Pancreas (tissue), 10 donors: ENCODE measurements around the gene GCNT2. TPM values are rescaled to one million over a fixed set of nuclear protein-coding genes. Genes with fewer than 3 reads are reported as not detected.

Source experiments
- ATAC-seq, 4 donors: fragments of 200-7000 bp; cut with Tn5 transposase; one replicate each; pipeline versions ENCODE4 v1.8.0 to v1.9.1; 2020; ENCODE audit warnings: mild to moderate bottlenecking in 4 of 4, moderate library complexity in 4 of 4
- DNase-seq, 6 donors: peaks; one replicate each; pipeline ENCODE4 v3.0.0-alpha.2; 2020
- FAIRE-seq: peaks from 2 replicates; lab custom pipeline; 2012; peaks lifted over from hg19 to GRCh38; lab: Jason Lieb, UNC
- H3K27ac ChIP-seq, 4 donors: fragments of 200-600 bp; sonication (generic); 1 replicate in 3 of 4; 2 replicates in 1 of 4; pipeline versions ENCODE4 v1.5.0 to v1.8.0; 2020
- H3K27me3 ChIP-seq, 4 donors: fragments of 200-600 bp; one replicate each; pipeline ENCODE4 v1.8.0; 2021
- H3K36me3 ChIP-seq, 3 donors: fragments of 200-600 bp; sonication (generic) in 1 of 3; one replicate each; pipeline versions ENCODE4 v1.5.0 to v1.8.0; 2020 to 2021
- H3K4me1 ChIP-seq, 3 donors: fragments of 200-600 bp; one replicate each; pipeline ENCODE4 v1.8.0; 2021
- H3K4me3 ChIP-seq, 4 donors: fragments of 200-600 bp; sonication (generic) in 2 of 4; one replicate each; pipeline versions ENCODE4 v1.5.0 to v1.8.0; 2020 to 2021
- H3K9me3 ChIP-seq, 4 donors: fragments of 200-600 bp; one replicate each; pipeline ENCODE4 v1.8.0; 2021
- CTCF ChIP-seq, 4 donors: fragments of 200-600 bp; sonication (generic) in 3 of 4; IDR thresholded peaks; one replicate each; pipeline versions ENCODE4 v1.5.0 to v1.8.0; 2021; ENCODE audit warnings: antibody characterized with exemption in 4 of 4
- WGBS, 2 donors: extraction: QIAGEN DNeasy Blood & Tissue Kit; methylation state at CpG; one replicate each; pipeline ENCODE4 v1.1.7; 2013; 5-methylcytosine and 5-hydroxymethylcytosine counted together
- intact Hi-C, 3 donors: fragments of 100-400 bp; cut with DNase I; formaldehyde crosslinking; loops; one replicate each; pipeline versions ENCODE4 v1.11.1 to v1.14.2; 2022
- polyA plus RNA-seq, 2 donors: library from polyadenylated mRNA; stranded (reverse); fragments of 200-250 nt; gene quantifications; one replicate each; pipeline ENCODE4 v1.2.3, GENCODE V29; 2013
- total RNA-seq, 6 donors: library from RNA; stranded (reverse); fragmentation: NEBNext Ultra II Directional in 4 of 6; extraction: Animal tissue kit (Norgen Biotek cat#: 25700) in 4 of 6; gene quantifications; one replicate each; pipeline versions ENCODE4 v1.2.1 to v1.2.4, GENCODE V29; 2021 to 2023
- donor health status: healthy with polysubstance abuse.
- donor health status: DM: no; HTN: no; CAD: no; lungs with moderate emphysema.
- donor health status: DM: no; HTN: no; CAD: no.
- donor health status: control.
- donor health status: control.
- donor health status: Bipolar disorder and iron deficiency.
- donor health status: DM: yes; HTN: yes; CAD: no.
- donor health status: DM: no; HTN: no; CAD: no.
- donor health status: DM: no; HTN: no; CAD: no.
- donor health status: DM: yes; HTN: yes; CAD: no.

GCNT2 gene
- total and polyA plus RNA-seq, 8 donors = 0.91 to 8.3 (median 2.2) TPM

DNA sequence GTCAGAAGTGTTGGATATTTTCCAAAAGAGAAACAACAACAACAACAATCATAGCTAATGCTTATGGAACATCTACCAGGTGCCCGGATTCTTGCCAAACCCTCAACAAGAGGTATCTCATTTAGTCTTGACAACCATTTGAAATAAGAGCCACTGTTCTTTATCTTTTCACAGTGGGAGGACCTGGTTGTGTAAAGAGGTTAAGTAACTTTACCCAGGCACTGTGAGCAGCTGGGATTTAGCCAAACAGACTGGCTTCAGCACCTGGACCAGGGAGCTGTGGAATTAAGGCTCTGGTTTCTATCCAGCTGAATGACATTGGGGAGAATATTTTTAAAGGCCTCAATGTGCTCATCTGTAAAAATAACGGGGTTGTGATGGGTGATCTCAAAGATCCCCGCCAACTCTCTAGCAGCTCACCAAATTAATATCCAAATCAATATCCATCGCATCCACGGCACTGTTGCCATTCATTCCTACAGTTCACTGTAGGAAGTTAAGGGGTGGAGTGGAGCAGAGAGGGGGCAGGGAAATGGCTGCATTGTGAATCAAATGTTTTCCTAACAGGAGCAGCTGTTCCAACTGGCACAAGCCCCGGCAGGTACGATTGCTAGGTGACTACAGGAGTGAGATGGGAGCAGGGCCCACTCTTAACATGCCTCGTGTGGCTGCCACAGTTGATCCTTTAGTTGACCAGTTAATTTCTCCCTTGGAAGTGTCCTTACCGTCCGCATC is 61.8 kb downstream of the GCNT2 start:
- WGBS, 2 donors = 11 to 18% methylated on average over 10 of the region's 10 CpGs
- peak; percentile 83 to 92 (median 88) for ATAC-seq
- no peaks in the 10 kb centered on the region for H3K27me3 ChIP-seq
- no peak overlapping the region for H3K4me3 ChIP-seq
- TF ChIP-seq CTCF (IDR thresholded peaks at IDR 0.05) = no peak
- intact Hi-C loops = no loop called here
- peaks cover 0 to 20% (median 0%) of the 10 kb centered on the region in 3 donors for H3K4me1 ChIP-seq
- DNase-seq = peak in 5 of 6 donors; percentile 55 to 75 (median 64)
- H3K9me3 ChIP-seq = no peaks in the 10 kb centered on the region
- peak overlapping the region in 3 of 4 donors; percentile 17 to 64 (median 56) for H3K27ac ChIP-seq
- FAIRE-seq = no peak
- H3K36me3 ChIP-seq = no peaks in the 10 kb centered on the region

- Histone ChIP-seq H3K4me1 (peaks cover 0 to 20% (median 0%) of the 10 kb centered on the region in 3 donors), H3K27ac (peak overlapping the region in 3 of 4 donors; percentile 17 to 64 (median 56)), H3K36me3 (no peaks in the 10 kb centered on the region), H3K4me3 (no peak overlapping the region), H3K27me3 (no peaks in the 10 kb centered on the region), H3K9me3 (no peaks in the 10 kb centered on the region)
- no peak for TF ChIP-seq CTCF (IDR thresholded peaks at IDR 0.05)
- FAIRE-seq (no peak), ATAC-seq (peak; percentile 58 to 79 (median 72)), DNase-seq (no peak)
- WGBS, 2 donors = 18 to 25% methylated on average over 3 of the region's 3 CpGs
- intact Hi-C loops = no loop called here
Measured at GRCh38 chr6:10583509-10583901, 62.4 kb downstream of the GCNT2 start.

DNA sequence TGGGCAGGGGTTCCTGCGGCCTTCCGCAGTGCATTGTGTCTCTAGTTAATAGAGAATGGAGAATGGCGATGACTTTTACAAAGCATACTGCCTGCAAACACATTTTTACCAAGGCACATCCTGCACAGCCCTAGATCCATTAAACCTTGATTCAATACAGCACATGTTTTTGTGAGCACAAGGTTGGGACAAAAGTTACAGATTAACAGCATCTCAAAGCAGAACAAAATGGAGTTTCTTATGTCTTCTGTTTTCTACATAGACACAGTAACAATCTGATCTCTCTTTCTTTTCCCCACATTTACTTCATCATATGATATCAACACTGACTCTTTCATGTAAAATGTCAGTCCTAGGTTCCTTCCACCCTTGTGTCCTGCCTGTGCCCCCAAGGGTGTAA is 63.5 kb downstream of the GCNT2 start:
- FAIRE-seq = no peak
- H3K36me3 ChIP-seq = no peaks in the 10 kb centered on the region
- WGBS, 2 donors = 94% methylated on average over 3 of the region's 3 CpGs
- TF ChIP-seq CTCF (IDR thresholded peaks at IDR 0.05) = no peak
- ATAC-seq = peak in 1 of 4 donors; percentile 19
- no peak for DNase-seq
- no peaks in the 10 kb centered on the region for H3K27me3 ChIP-seq
- H3K9me3 ChIP-seq = no peaks in the 10 kb centered on the region
- intact Hi-C loops = no loop called here
- H3K4me1 ChIP-seq = peaks cover 0 to 20% (median 0%) of the 10 kb centered on the region in 3 donors
- H3K4me3 ChIP-seq = no peak overlapping the region
- H3K27ac ChIP-seq = no peak overlapping the region

DNA sequence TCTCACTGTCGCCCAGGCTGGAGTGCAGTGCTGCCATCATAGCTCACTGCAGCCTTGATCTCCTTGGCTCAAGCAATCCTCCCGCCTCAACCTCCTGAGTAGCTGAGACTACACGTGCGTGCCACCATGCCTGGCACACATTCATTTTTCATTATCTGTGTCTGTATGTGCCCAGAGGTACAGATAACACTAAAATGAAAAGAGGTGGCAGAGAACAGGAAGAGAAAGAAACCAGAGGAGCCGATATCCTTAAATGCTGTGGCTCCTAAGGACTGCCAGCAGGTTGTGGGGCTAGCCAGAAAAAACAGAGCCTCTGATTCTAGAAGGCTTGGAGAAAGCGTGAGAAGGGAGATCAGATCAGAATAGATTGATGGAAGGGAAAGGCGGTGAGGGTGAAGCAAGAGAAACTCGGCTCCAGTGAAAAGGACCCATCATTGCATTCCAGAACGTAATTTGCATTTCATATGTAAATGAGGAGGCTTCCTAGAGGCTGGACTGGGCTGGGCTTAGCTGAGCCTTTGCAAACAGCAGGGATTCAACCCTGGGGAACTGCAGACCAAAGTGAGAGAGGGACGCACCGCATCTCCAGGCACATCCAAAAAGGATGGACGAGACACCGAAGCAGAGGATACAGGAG is 64.2 kb downstream of the GCNT2 start:
- H3K4me3 ChIP-seq = no peak overlapping the region
- no peak for FAIRE-seq

More for the DNA sequence above, 64.2 kb downstream of the GCNT2 start:
- no peak for DNase-seq
- TF ChIP-seq CTCF (IDR thresholded peaks at IDR 0.05) = no peak
- 61 to 62% methylated on average over 13 of the region's 13 CpGs for WGBS, 2 donors
- peaks cover 0 to 20% (median 0%) of the 10 kb centered on the region in 3 donors for H3K4me1 ChIP-seq
- no peaks in the 10 kb centered on the region for H3K9me3 ChIP-seq
- H3K27me3 ChIP-seq = no peaks in the 10 kb centered on the region
- intact Hi-C loops = no loop called here
- no peak overlapping the region for H3K27ac ChIP-seq
- no peaks in the 10 kb centered on the region for H3K36me3 ChIP-seq
- ATAC-seq = no peak
